Osteoblast (primary cell): ENCODE measurements around the gene GYPC. TPM values are rescaled to one million over a fixed set of nuclear protein-coding genes. Genes with fewer than 3 reads are reported as not detected.

ENCODE experiments used
- DNase-seq: peaks from one replicate; pipeline ENCODE4 v3.0.0; 2011; ENCODE audit warnings: low spot score, mixed read lengths; ENCODE audit not compliant: insufficient read length; ENCODE audit errors: missing footprints
- H2AFZ ChIP-seq: 2 replicates; pipeline ENCODE4 v1.6.0; 2011; ENCODE audit warnings: mild to moderate bottlenecking, low read length
- H3K27ac ChIP-seq: 2 replicates; pipeline ENCODE4 v1.5.1; 2011; ENCODE audit warnings: mild to moderate bottlenecking, low read depth, low read length, moderate library complexity
- H3K27me3 ChIP-seq: 2 replicates; pipeline ENCODE4 v1.6.0; 2012; ENCODE audit warnings: mild to moderate bottlenecking, control low read depth, inconsistent platforms, low read length, moderate library complexity; ENCODE audit not compliant: insufficient read depth
- H3K36me3 ChIP-seq: 2 replicates; pipeline ENCODE4 v1.5.1; 2011; ENCODE audit warnings: mild to moderate bottlenecking, low read length, control low read depth, moderate library complexity; ENCODE audit not compliant: insufficient read depth
- H3K4me1 ChIP-seq: 2 replicates; pipeline ENCODE4 v1.5.1; 2011; ENCODE audit warnings: mild to moderate bottlenecking, low read length, control low read depth, moderate library complexity; ENCODE audit not compliant: insufficient read depth
- H3K4me2 ChIP-seq: 2 replicates; pipeline ENCODE4 v1.6.0; 2011; ENCODE audit warnings: mild to moderate bottlenecking, low read length; ENCODE audit not compliant: insufficient read depth
- H3K4me3 ChIP-seq: fragments of 200-600 bp; sonication (generic); 3 replicates; pipeline ENCODE4 v1.5.1; 2012; ENCODE audit warnings: mild to moderate bottlenecking, low read length, inconsistent platforms; ENCODE audit not compliant: insufficient read depth
- H3K79me2 ChIP-seq: 2 replicates; pipeline ENCODE4 v1.6.0; 2012; ENCODE audit warnings: mild to moderate bottlenecking, low read length, control low read depth, inconsistent platforms; ENCODE audit not compliant: insufficient read depth
- H3K9me3 ChIP-seq: 2 replicates; pipeline ENCODE4 v1.5.1; 2011; ENCODE audit warnings: low read depth, low read length, control low read depth
- H4K20me1 ChIP-seq: 2 replicates; pipeline ENCODE4 v1.6.0; 2012; ENCODE audit warnings: mild to moderate bottlenecking, low read length, control low read depth; ENCODE audit not compliant: insufficient read depth
- CTCF ChIP-seq: IDR thresholded peaks from 2 replicates; pipeline ENCODE4 v1.5.1; 2011; ENCODE audit warnings: mild to moderate bottlenecking, low read depth, low read length, moderate library complexity; ENCODE audit errors: extremely low read depth
- total RNA-seq: library from RNA; depleted of rRNA; stranded (reverse); fragments of >200 nt; gene quantifications from 2 replicates; pipeline ENCODE4 v1.2.3, GENCODE V29; 2012

The GYPC gene
- total RNA-seq, 1 donor = 101 TPM

GRCh38 chr2:126722081-126722480 lies 66.1 kb downstream of the GYPC start:
- Histone ChIP-seq H3K9me3 (no peaks in the 10 kb centered on the region), H3K36me3 (no peaks in the 10 kb centered on the region), H3K27ac (no peak overlapping the region), H2AFZ (no peak overlapping the region), H4K20me1 (no peaks in the 10 kb centered on the region), H3K4me3 (no peak overlapping the region), H3K79me2 (no peaks in the 10 kb centered on the region), H3K27me3 (no peaks in the 10 kb centered on the region), H3K4me1 (no peaks in the 10 kb centered on the region), H3K4me2 (no peak overlapping the region)
- no peak for DNase-seq
- TF ChIP-seq CTCF = no peak

GRCh38 chr2:126722546-126722945 lies 66.6 kb downstream of the GYPC start:
- Histone ChIP-seq H3K79me2 (no peaks in the 10 kb centered on the region), H3K4me2 (no peak overlapping the region), H2AFZ (no peak overlapping the region), H3K9me3 (no peaks in the 10 kb centered on the region), H3K27me3 (no peaks in the 10 kb centered on the region), H3K36me3 (no peaks in the 10 kb centered on the region), H4K20me1 (no peaks in the 10 kb centered on the region), H3K27ac (no peak overlapping the region), H3K4me1 (no peaks in the 10 kb centered on the region), H3K4me3 (no peak overlapping the region)
- no peak for TF ChIP-seq CTCF
- no peak for DNase-seq

GRCh38 chr2:126723281-126723815 lies 67.4 kb downstream of the GYPC start:
- Histone ChIP-seq H3K27ac (no peak overlapping the region), H3K4me3 (no peak overlapping the region), H3K9me3 (no peaks in the 10 kb centered on the region), H3K4me2 (no peak overlapping the region), H3K4me1 (no peaks in the 10 kb centered on the region), H2AFZ (no peak overlapping the region), H4K20me1 (no peaks in the 10 kb centered on the region), H3K79me2 (no peaks in the 10 kb centered on the region), H3K27me3 (no peaks in the 10 kb centered on the region), H3K36me3 (no peaks in the 10 kb centered on the region)
- no peak for DNase-seq
- no peak for TF ChIP-seq CTCF

- no peaks in the 10 kb centered on the region for H4K20me1 ChIP-seq
- H3K27ac ChIP-seq = no peak overlapping the region
- H3K4me2 ChIP-seq = no peak overlapping the region
- no peak for TF ChIP-seq CTCF
- no peaks in the 10 kb centered on the region for H3K9me3 ChIP-seq
- H3K4me3 ChIP-seq = no peak overlapping the region
- no peaks in the 10 kb centered on the region for H3K36me3 ChIP-seq
- DNase-seq = no peak
- no peaks in the 10 kb centered on the region for H3K4me1 ChIP-seq
- H3K79me2 ChIP-seq = no peaks in the 10 kb centered on the region
- no peaks in the 10 kb centered on the region for H3K27me3 ChIP-seq
- H2AFZ ChIP-seq = no peak overlapping the region
Measured at GRCh38 chr2:126725580-126725979, 69.6 kb downstream of the GYPC start.
